Lower lobe of right lung (tissue), 2 donors: ENCODE measurements around the gene TGFB1. TPM values are rescaled to one million over a fixed set of nuclear protein-coding genes. Genes with fewer than 3 reads are reported as not detected.

Source experiments
- ATAC-seq, 2 donors: fragments of 200-7000 bp; cut with Tn5 transposase; one replicate each; pipeline ENCODE4 v1.9.1; 2020 to 2022; ENCODE audit warnings: mild to moderate bottlenecking in 2 of 2, moderate library complexity in 2 of 2
- DNase-seq: peaks from one replicate; pipeline ENCODE4 v3.0.0-alpha.2; 2020
- H3K27ac ChIP-seq: fragments of 200-600 bp; one replicate; pipeline ENCODE4 v1.8.0; 2022
- H3K27me3 ChIP-seq: fragments of 200-600 bp; one replicate; pipeline ENCODE4 v1.8.0; 2022; ENCODE audit warnings: low read depth
- H3K36me3 ChIP-seq: fragments of 200-600 bp; one replicate; pipeline ENCODE4 v1.8.0; 2022; ENCODE audit warnings: mild to moderate bottlenecking
- H3K4me1 ChIP-seq: fragments of 200-600 bp; one replicate; pipeline ENCODE4 v1.8.0; 2022
- H3K4me3 ChIP-seq: fragments of 200-600 bp; one replicate; pipeline ENCODE4 v1.8.0; 2022; ENCODE audit warnings: mild to moderate bottlenecking
- H3K9me3 ChIP-seq: fragments of 200-600 bp; one replicate; pipeline ENCODE4 v1.8.0; 2022
- intact Hi-C: fragments of 100-400 bp; cut with DNase I; formaldehyde crosslinking; loops from one replicate; pipeline ENCODE4 v1.11.0; 2022
- total RNA-seq: library from RNA; stranded (reverse); fragmentation: NEBNext Ultra II Directional; extraction: Animal tissue kit (Norgen Biotek cat#: 25700); gene quantifications from one replicate; pipeline ENCODE4 v1.2.1, GENCODE V29; 2021
- TF ChIP-seq, protein P1 (sequence below): fragments of 200-600 bp; IDR thresholded peaks from one replicate; pipeline ENCODE4 v1.8.0; 2022; ENCODE audit warnings: antibody characterized with exemption, mild to moderate bottlenecking
- donor health status: DM: no; HTN: yes; CAD: no; lungs with severe emphysema.

Gene TGFB1
- total RNA-seq, 1 donor from 2014 or later, result 114 TPM

DNA sequence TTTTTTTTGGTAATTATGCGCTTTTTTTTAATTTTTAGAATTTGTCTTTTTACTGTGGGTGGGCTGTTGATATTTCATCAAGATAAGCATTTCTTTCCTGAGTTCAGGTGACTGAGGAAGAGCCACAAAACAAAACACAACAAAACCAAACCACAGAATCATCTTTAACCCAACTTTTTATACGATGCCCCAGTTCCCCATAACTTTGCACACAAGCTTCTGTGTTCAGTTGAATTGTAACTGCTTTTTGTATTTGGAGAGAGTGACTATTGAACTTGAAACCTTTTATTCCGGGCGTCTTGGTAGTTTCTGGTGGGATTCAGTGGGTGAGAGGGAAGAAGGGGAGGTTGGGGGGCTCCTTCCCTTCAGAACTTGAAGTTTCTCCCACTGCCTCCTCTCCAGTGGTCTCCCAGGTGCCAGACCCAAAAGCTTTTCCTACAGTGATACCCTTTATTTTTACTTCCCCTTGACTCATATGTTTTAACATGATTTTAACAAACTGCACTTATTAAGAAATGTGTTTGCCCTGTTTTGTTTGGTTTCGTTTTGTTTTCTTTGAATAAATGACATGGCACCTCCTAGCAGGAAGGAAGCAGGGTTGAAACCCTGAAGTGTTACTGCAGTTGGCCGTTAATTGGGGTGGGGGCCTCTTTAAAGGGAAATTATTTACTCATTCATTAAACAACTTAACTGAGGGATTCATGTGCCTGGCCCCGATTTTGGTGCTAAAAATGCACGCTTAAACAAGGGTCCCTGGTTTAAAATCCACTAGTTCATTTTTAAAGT, 46.4 kb downstream of the TGFB1 start:
- Histone ChIP-seq H3K27me3 (no peaks in the 10 kb centered on the region), H3K9me3 (no peaks in the 10 kb centered on the region), H3K4me3 (no peak overlapping the region), H3K4me1 (peaks cover 48% of the 10 kb centered on the region), H3K27ac (peak overlapping the region; percentile 94), H3K36me3 (peaks cover 60% of the 10 kb centered on the region)
- TF ChIP-seq, protein P1, sequence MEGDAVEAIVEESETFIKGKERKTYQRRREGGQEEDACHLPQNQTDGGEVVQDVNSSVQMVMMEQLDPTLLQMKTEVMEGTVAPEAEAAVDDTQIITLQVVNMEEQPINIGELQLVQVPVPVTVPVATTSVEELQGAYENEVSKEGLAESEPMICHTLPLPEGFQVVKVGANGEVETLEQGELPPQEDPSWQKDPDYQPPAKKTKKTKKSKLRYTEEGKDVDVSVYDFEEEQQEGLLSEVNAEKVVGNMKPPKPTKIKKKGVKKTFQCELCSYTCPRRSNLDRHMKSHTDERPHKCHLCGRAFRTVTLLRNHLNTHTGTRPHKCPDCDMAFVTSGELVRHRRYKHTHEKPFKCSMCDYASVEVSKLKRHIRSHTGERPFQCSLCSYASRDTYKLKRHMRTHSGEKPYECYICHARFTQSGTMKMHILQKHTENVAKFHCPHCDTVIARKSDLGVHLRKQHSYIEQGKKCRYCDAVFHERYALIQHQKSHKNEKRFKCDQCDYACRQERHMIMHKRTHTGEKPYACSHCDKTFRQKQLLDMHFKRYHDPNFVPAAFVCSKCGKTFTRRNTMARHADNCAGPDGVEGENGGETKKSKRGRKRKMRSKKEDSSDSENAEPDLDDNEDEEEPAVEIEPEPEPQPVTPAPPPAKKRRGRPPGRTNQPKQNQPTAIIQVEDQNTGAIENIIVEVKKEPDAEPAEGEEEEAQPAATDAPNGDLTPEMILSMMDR, result no peak
- DNase-seq (no peak), ATAC-seq (no peak)
- intact Hi-C loops, result no loop called here

DNA sequence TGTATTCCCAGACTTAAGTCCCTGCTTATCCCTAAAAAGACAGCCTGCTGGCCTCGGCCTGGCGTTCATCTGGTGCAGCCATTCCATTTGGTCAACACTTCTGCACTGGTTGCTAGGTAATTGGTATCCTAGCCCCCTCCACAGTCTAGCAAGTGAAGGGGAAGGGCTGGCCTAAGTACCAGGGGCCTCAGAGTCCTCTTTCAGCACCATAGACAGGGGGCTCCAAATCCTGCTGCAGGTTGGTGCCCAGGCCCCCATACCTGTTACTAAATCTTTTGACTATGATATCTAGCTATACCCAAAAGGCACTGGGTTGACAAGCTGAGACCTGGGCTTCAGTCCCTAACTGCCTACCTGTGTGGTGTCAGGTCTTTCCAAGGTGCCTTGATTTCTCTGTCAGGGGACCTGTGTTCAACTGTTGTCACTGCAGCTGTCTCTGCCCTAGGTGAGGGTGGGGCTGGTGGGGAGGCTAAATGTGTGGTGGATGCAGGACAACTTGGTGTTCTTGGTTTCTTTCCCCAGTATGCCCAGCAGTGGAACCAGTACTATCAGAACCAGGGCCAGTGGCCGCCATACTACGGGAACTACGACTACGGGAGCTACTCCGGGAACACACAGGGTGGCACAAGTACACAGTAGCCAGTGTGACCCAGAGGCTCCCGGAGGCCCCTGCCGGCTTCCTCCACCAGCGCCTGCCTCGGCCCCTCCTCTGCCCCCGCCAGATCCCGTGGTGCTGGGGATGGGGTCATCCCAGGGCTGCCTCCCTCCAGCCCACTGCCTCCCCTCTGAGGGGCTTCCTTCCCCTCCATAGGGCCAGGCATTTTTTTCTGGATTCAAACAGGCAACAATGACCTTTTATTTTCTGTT, 47.6 kb downstream of the TGFB1 start:
- no peaks in the 10 kb centered on the region for H3K9me3 ChIP-seq
- DNase-seq, result no peak

DNA sequence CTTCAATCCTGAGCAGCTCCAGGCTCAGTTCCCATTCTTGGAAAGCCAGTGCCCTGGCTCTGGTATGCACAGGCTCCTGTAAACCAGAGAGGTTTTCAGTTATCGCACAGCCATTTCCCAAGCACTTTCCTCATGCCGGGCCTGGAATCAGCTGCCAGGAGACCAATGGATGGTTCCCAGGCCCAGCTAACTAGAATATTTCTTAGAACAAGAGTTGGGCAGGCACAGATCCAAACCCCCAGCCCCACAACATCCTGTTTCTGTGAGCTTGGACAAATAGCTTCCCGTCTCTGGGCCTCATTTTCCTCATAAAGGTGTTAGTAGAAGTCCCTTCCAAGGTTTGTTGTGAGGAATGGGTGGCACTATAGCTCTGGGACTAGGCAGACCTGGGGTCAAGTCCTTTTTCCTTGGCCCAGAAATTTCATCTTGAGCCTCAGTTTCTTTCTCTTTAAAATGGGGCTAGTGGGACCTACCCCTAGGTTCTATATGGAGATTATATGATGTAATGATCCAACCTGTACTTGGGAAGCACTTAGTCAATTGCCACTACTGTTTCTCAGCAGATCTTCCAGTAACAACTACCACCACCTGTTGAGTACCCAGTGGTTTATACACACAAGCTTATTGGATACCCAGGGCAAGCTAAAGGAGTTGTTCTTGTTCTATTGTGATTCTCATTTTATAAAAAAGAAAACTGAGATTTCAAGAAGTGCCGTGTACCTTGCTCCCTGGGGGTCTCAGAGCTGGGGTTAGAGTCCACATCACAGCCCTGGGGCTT, 48.8 kb downstream of the TGFB1 start:
- intact Hi-C loops, result no loop called here
- Histone ChIP-seq H3K27ac (peak overlapping the region; percentile 34), H3K4me1 (peaks cover 40% of the 10 kb centered on the region), H3K9me3 (no peaks in the 10 kb centered on the region), H3K36me3 (peaks cover 82% of the 10 kb centered on the region), H3K4me3 (no peak overlapping the region), H3K27me3 (no peaks in the 10 kb centered on the region)
- TF ChIP-seq, protein P1, result no peak
- DNase-seq, result no peak
- ATAC-seq, result no peak

More for the DNA sequence above, 47.6 kb downstream of the TGFB1 start:
- ATAC-seq, result no peak
- Histone ChIP-seq H3K36me3 (peaks cover 69% of the 10 kb centered on the region), H3K27me3 (no peaks in the 10 kb centered on the region), H3K27ac (peak overlapping the region; percentile 94), H3K4me3 (no peak overlapping the region), H3K4me1 (peaks cover 37% of the 10 kb centered on the region)
- TF ChIP-seq, protein P1, result no peak
- intact Hi-C loops, result no loop called here

DNA sequence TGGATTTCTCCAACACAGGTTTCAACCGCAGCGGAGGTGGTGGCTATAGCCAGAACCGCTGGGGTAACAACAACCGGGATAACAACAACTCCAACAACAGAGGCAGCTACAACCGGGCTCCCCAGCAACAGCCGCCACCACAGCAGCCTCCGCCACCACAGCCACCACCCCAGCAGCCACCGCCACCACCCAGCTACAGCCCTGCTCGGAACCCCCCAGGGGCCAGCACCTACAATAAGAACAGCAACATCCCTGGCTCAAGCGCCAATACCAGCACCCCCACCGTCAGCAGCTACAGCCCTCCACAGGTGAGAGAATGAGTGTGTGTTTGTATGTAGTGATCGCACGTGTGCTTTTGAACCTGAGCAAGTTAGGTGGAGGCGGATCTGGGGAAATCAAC, 49.8 kb downstream of the TGFB1 start:
- intact Hi-C loops, result no loop called here
- ATAC-seq (no peak), DNase-seq (no peak)
- Histone ChIP-seq H3K27me3 (no peaks in the 10 kb centered on the region), H3K4me3 (no peak overlapping the region), H3K27ac (no peak overlapping the region), H3K4me1 (peaks cover 43% of the 10 kb centered on the region), H3K36me3 (peaks cover 90% of the 10 kb centered on the region), H3K9me3 (no peaks in the 10 kb centered on the region)
- TF ChIP-seq, protein P1, result no peak
